GM12878 (cell line): ENCODE measurements around the gene OR51B4. TPM values are rescaled to one million over a fixed set of nuclear protein-coding genes. Genes with fewer than 3 reads are reported as not detected.

Source experiments
- BRCA1 ChIP-seq: IDR thresholded peaks from 2 replicates; pipeline ENCODE4 v1.6.1; 2011; ENCODE audit warnings: low read depth, low read length, improper control_type of control experiment
- FOXK2 ChIP-seq: fragments of 450-650 bp; IDR thresholded peaks from 2 replicates; pipeline ENCODE4 v1.6.1; 2017; ENCODE audit warnings: mild to moderate bottlenecking, moderate library complexity
- MLLT1 ChIP-seq: fragments of 450-650 bp; IDR thresholded peaks from 2 replicates; pipeline ENCODE4 v1.6.1; 2016; ENCODE audit warnings: mild to moderate bottlenecking
- MXI1 ChIP-seq: fragments of 150-350 bp; IDR thresholded peaks from 2 replicates; pipeline ENCODE4 v1.6.1; 2011; ENCODE audit warnings: low read depth, mild to moderate bottlenecking, inconsistent platforms, low read length, improper control_type of control experiment
- TCF3 ChIP-seq: IDR thresholded peaks from 2 replicates; pipeline ENCODE4 v1.6.1; 2012; ENCODE audit warnings: low read depth, mild to moderate bottlenecking, low read length, borderline replicate concordance; ENCODE audit not compliant: insufficient read depth
- ZNF207 ChIP-seq: fragments of 450-650 bp; IDR thresholded peaks from 2 replicates; pipeline ENCODE4 v1.6.1; 2014; ENCODE audit warnings: antibody characterized with exemption, mild to moderate bottlenecking, borderline replicate concordance
- polyA plus RNA-seq, 11 experiments: library from polyadenylated mRNA; depleted of rRNA in 4 of 11; unstranded in 6 of 11; stranded (reverse) in 5 of 11; fragments of >200 nt; fragmentation: Nextera tagmentation in 4 of 11; fragmentation: Illumina TruSeq in 1 of 11; extraction: Ambion mirVana in 4 of 11; extraction: Trizol in 1 of 11; gene quantifications; 1 replicate in 1 of 11; 2 replicates in 10 of 11; pipeline versions ENCODE4 v1.2.1 to v1.2.3, GENCODE V29; 2011 to 2016; ENCODE audit warnings: inconsistent platforms in 2 of 11, missing spikeins in 2 of 11, low read depth in 1 of 11
- total RNA-seq, 4 experiments: library from RNA; depleted of rRNA in 3 of 4; stranded (reverse); fragments of >200 nt in 3 of 4; fragmentation: Illumina TruSeq in 1 of 4; extraction: Trizol in 1 of 4; gene quantifications; 2 replicates each; pipeline versions ENCODE4 v1.2.1 to v1.2.3, GENCODE V29; 2013 to 2021
- TF ChIP-seq, protein P1 (sequence below): fragments of 450-650 bp; IDR thresholded peaks from 2 replicates; pipeline ENCODE4 v1.6.1; 2017; ENCODE audit warnings: mild to moderate bottlenecking, moderate library complexity

The OR51B4 gene
- total and polyA plus RNA-seq, 10 of the 15 experiments (the other 5 are each of a cell fraction or from before 2014, with no cell fraction given), result 0.23 to 2.1 TPM; not detected in 8

DNA sequence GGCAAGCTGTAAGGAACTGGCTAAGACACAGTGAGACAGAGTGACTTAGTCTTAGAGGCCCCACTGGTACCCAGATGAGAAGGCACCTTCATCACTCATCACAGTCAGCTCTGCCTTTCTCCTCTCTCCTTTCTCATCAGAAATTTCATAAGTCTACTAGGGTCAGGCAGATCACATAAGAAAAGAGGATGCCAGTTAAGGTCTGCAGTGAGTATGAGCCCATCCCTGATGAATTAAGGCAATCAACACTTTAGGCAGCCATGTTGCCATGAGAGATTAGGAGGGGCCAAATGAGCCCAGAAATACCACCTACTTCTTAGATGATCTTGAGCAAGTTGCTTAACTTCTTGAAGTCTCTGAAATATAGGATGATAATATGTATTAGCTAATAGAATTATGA, 20.1 kb downstream of the OR51B4 start (continued):
- TF ChIP-seq, protein P1, sequence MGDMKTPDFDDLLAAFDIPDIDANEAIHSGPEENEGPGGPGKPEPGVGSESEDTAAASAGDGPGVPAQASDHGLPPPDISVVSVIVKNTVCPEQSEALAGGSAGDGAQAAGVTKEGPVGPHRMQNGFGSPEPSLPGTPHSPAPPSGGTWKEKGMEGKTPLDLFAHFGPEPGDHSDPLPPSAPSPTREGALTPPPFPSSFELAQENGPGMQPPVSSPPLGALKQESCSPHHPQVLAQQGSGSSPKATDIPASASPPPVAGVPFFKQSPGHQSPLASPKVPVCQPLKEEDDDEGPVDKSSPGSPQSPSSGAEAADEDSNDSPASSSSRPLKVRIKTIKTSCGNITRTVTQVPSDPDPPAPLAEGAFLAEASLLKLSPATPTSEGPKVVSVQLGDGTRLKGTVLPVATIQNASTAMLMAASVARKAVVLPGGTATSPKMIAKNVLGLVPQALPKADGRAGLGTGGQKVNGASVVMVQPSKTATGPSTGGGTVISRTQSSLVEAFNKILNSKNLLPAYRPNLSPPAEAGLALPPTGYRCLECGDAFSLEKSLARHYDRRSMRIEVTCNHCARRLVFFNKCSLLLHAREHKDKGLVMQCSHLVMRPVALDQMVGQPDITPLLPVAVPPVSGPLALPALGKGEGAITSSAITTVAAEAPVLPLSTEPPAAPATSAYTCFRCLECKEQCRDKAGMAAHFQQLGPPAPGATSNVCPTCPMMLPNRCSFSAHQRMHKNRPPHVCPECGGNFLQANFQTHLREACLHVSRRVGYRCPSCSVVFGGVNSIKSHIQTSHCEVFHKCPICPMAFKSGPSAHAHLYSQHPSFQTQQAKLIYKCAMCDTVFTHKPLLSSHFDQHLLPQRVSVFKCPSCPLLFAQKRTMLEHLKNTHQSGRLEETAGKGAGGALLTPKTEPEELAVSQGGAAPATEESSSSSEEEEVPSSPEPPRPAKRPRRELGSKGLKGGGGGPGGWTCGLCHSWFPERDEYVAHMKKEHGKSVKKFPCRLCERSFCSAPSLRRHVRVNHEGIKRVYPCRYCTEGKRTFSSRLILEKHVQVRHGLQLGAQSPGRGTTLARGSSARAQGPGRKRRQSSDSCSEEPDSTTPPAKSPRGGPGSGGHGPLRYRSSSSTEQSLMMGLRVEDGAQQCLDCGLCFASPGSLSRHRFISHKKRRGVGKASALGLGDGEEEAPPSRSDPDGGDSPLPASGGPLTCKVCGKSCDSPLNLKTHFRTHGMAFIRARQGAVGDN, result no peak
- TF ChIP-seq BRCA1 (no peak), MXI1 (no peak), MLLT1 (no peak), FOXK2 (no peak), TCF3 (no peak), ZNF207 (no peak)
